ENCODE data around the gene PTX4. TPM values are rescaled to one million over a fixed set of nuclear protein-coding genes. Genes with fewer than 3 reads are reported as not detected.

The PTX4 gene
- polyA plus RNA-seq, 5 donors, result 0.15 to 0.18 TPM; not detected in 3

DNA sequence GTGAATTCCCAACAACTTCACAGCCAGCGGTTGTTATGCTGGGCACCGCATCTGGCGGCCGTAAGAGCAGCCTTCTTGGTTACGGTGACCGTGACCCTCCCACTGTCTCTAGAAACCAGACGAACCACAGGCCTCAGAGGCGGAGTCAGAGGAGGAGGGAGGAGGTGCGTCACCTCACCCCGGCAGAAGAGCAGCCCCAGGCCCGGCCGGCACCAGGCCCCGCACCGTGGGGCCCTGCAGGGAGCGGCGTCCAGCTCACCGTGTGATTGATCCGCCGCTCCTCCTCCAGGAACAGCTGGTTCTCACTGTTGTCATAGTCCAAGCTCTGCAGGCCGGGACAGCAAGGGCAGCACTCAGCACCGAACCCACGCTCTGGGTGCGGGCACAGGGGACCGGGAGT lies 27.6 kb downstream of the PTX4 start:
- DNase-seq, result no peak

- DNase-seq, result no peak
These were observed 28.1 kb downstream of the PTX4 start for GRCh38 chr16:1460602-1461138.

DNA sequence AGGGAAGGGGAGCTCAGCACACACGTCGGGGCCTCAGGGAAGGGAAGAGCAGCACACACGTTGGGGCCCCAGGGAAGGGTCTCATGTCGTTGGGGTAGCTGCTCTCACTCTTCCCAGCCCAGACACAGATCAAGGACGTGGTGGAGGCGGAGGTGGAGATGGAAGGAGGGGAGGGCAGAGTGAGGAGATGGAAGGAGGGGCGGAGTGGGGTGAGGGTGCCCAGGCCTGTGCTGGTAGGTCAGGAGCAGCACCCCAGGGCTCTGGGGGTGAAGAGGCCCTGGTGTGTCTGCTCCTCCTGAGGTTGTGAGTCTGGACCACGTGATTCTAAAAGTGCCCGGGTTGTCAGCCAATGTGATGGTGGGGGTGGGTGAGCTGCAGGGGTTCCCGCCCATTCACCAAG lies 28.8 kb downstream of the PTX4 start:
- DNase-seq, result no peak

DNA sequence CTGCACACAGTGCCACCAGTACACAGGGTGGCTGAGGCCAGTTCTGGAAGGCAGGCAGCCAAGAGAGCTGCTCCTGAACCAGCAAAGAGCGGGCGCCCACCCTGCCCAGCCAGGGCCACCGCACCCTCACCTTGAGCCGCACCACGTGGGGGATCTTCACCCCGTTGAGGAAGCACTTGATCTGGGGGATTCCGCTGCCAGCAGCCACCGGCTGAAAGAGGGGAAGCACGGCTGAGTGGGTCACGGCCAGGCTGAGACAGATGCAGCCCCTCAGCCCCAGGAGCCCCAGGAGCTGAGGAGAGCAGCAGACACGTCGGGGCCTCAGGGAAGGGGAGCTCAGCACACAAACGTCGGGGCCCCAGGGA lies 29.8 kb downstream of the PTX4 start:
- DNase-seq, result no peak

DNA sequence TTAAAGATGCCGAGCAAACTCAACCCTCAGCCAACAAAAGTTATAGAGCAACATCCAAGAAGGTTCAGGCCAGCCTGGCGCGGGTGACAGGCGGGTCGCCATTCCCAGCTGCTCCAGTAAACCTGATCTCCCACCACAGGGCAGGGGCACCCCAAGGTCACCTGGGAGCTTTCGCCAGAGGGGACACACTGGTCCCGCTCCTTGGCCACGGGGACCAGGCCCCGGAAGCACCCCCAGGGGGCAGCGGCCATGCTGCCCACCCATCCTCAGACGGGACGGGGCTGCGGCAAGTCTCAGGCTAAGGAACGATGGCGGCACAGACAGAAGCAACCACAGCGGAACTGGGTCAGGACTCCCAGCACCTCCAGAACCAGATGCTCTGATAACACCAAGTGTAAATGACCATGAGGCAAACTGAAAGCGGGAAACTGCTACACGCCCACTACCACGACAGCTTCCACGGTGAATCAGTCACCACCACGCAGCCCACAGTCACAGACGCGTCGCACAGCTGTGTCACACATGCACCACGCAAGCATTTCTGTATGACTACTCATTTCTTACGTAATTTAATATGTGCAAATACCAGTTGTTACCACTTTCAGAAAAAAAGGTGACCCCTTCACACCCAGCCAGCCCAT lies 30.3 kb downstream of the PTX4 start:
- DNase-seq, result no peak

DNA sequence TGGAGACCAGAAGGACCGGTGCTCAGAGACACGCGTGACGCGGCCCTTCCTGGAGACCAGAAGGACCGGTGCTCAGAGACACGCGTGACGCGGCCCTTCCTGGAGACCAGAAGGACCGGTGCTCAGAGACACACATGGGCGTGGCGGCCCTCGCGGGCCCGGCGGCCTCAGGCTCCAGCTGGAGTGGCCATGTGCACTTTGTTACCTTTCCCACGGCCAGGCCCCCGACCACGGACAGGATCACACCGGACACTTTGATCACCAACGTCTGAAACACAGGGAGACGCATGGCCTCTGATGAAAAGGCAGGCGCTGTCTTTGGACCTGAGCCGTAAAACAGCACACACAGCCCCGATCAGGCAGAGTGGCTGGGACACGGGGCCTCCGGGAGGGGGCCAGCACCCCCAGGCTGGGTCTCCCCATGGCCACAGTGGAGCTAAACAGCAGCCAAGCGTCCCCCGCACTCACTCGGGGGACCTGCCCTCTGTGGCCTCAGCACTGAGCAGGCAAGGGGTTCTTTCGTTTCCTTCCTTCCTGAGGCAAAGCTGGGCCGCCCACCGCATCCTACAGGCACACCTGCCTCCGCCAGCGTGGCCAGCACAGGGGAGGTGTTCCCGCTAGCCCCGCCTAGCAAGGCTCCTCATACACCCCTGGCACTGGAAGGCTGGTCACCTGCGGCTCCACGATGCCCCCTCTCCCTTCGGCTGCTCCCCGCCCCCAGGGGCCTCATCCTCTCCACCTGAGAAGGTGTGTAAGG lies 31.1 kb downstream of the PTX4 start:
- DNase-seq, result no peak

GRCh38 chr16:1456951-1457350 lies 31.8 kb downstream of the PTX4 start:
- no peak for DNase-seq

DNA sequence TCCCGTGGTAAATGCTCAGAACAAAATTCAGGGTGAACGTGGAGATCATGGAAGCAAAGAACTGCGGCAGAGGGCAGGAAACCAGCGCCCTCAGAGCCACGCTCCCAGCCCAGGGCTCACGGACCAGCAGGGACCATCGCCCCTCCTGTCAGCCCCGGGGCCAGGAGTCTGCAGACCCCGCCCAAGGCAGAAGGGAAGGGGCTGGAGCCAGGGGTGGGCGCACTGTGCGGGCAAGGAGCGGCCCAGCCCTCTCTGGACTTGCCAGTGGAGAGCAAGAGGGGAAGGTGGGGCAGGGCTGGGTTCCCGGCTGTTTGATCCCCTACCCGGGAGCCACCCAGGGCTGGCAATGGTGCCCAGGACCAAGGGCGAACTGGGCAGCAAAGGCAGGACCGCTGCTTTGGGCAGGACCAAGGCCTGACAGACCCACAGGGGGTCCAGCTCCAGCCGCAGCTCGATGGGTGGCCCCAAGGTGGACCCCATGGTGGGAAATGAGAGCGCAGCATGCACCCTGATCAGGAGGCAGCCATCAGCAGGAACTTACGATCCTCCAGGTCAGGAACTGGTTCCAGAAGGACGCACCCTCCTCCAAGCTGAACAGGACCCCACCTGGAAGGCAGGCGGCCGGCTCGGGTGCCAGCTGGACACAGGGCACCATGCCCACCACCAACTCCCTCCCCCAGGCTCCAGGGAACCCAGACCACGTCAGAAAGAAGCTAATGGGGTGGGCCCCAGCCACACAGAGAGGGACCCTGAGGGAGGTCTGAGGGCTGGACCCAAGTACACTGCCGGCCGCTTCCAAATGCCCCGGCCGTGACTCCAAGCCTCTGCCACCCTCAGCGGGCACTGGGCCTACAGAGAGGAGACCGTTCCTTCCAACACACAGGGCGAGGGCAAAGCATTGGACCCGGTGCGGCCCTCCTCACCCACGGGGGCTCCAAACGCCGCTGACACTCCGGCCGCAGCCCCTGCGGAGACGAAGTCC lies 33.3 kb downstream of the PTX4 start:
- no peak for DNase-seq

DNA sequence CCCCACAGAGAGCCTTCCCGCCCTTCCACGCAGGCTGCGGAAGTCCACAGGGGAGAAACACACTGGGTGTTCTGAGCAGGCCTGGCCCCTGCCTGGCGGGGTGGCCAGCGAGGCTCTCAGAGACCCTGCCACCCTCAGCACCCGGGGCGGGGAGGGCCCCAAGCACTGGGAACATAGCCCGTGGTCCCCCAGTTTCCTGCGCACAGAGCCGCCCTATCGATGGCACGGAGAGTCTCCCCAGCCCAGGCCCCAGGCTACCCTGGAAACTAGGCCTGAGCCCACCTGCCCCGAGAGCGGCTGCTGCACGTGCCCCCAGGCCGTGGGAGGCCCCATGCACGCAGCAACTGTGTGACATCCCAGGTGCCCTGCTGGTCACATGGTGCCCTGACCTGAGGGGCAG lies 34.2 kb downstream of the PTX4 start:
- no peak for DNase-seq

- DNase-seq, result no peak
These were observed 35.4 kb downstream of the PTX4 start for GRCh38 chr16:1453316-1453715.

GRCh38 chr16:1452530-1452929 lies 36.2 kb downstream of the PTX4 start:
- DNase-seq, result no peak

DNA sequence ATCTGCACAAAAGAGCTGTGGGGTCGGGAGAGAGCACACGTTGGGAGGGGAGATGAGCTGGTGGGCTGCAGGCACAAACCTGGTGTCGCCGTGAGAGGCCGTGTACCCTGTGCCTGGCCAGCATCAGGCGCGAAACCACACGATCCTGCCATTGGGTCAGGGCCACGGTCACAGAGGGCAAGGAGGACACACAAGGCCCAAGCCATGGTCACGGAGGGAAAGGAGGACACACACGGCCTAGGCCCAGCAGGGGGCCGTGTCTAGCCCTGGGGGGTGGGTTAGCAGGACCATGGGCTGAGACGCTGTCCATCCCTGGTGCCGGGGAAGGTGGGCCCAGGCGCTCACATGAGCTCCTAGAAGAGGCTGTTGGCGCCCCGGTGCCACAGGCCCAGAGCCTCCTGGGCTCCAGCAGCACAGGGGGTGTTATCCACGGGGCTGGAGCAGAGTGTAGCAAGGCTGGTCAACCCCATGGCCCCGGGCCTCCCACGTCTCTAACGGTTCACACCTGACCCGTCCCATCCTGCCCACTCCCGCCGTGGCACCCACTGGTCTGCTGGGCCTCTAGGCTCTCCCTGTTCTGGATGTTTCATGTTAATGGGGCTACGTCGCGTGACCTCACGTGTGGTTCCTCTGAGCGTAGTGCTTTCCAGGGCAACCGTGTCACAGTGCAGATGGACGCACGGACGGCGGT lies 36.9 kb downstream of the PTX4 start:
- no peak for DNase-seq

- no peak for DNase-seq
These were observed 37.9 kb downstream of the PTX4 start for GRCh38 chr16:1450841-1451240.

GRCh38 chr16:1450218-1450617 lies 38.5 kb downstream of the PTX4 start:
- no peak for DNase-seq

DNA sequence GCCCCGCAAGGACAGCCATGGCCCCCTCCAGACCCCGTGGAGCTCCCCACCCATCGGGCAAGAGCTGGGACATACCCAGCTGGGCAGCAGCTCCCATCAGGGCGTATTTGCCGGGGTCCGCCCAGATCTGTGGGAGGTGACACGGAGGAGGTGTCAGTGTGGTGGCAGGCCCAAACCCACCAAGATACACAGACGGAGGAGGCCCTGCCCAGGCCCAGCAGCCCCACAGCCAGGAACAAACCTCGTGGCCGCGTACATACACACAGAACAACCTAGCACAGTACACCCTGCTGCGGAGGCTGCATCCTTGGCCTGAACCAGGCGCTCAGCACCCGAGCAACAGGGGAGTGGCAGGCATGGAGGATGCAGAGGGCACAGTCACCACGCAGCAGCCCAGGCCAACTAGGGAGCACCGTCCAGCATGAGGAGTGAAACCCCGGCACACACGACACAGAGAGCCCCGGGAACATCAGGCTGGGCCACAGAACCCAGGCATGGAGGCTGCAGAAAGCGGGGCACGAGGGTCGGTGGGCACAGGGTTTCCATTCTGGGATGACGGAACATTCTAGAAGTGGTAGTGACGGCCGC lies 39.4 kb downstream of the PTX4 start:
- DNase-seq, result no peak

GRCh38 chr16:1448536-1449116 lies 40.1 kb downstream of the PTX4 start:
- DNase-seq, result no peak

GRCh38 chr16:1447965-1448364 lies 40.8 kb downstream of the PTX4 start:
- DNase-seq, result no peak

DNA sequence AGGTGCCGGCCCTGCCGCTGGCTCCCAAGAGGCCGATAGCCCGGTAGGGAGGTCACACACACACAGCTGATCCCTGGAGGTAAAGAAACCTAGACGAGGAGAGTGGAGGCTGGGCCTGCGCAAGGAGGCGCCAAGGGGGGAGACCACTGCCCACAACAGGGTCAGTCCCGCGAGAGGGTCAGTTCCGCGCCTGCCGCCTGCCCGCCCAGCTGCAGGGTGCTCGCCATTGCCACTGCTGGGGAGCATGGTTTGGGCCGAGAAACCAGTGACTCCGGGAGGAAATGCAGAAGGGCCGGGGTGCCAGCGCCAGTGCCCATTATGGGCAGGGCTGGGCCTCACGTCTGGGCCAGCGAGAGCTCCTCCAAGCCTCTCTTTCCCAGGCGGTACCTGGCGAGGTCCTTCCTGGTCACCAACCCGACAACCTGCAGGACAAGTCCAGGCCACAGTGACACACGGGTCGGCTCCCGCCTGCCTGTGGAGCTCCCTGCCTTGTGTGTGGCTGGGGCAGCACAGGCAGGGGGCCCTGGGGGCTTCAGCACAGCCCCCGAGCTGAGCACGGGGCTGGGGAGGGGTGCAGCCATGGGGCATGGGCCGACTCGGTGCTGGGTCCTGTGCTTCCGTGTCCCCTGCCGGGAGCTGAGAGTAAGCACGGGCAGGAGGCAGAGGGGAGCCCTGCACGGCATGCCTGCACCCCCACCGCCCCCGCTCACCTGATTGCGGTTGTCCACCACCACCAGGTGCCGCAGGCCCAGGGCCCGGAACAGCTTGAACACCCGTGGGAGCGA lies 42.3 kb downstream of the PTX4 start:
- DNase-seq, result no peak

GRCh38 chr16:1445518-1446203 lies 43.1 kb downstream of the PTX4 start:
- DNase-seq, result no peak
